ENCODE measurements around the gene GABRA5. TPM values are rescaled to one million over a fixed set of nuclear protein-coding genes. Genes with fewer than 3 reads are reported as not detected.

Gene GABRA5
- total and polyA plus RNA-seq, 10 of the 15 experiments (the other 5 are each of a cell fraction or from before 2014, with no cell fraction given): 0.10 TPM; not detected in 9

DNA sequence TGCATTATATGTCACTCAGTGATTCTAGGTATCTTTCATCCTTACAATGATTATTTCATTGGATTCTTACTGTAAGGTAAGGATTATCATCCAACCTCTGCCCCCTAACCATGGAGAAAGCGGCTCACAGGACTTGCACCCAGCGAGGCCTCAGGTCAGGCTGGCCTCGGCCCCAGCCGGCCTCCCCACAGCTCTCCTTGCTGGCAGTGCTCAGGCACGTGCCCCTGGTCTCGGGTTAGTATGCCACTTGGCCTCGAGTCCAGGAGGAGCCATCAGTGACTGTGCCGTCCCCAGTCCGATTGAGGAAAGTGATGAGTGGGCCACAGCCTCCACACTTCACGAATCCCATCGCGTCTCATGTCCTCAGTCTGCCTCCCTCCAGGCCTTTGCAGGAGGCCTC, 68.5 kb downstream of the GABRA5 start (continued):
- TF ChIP-seq ETV6 (conservative IDR thresholded peaks at IDR 0.05 in 1 of 2, IDR thresholded peaks at IDR 0.05 in 1 of 2; ENCODE audit: borderline replicate concordance in 1 of 2, low read depth in 1 of 2): no peak
- no peak for TF ChIP-seq ZNF207 (IDR thresholded peaks at IDR 0.05; ENCODE audit: borderline replicate concordance)
- TF ChIP-seq, protein P1, sequence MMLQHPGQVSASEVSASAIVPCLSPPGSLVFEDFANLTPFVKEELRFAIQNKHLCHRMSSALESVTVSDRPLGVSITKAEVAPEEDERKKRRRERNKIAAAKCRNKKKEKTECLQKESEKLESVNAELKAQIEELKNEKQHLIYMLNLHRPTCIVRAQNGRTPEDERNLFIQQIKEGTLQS (IDR thresholded peaks at IDR 0.05; ENCODE audit: borderline replicate concordance, extremely low read depth, low read depth, low read length): no peak
- no peak for TF ChIP-seq RFX5 (IDR thresholded peaks at IDR 0.05; ENCODE audit: low read depth, low read length)
- TF ChIP-seq SREBF2 (IDR thresholded peaks at IDR 0.05; ENCODE audit: low read length): no peak
- no peak for TF ChIP-seq GATAD2B (conservative IDR thresholded peaks at IDR 0.05; ENCODE audit: low read depth)
- TF ChIP-seq SUZ12 (IDR thresholded peaks at IDR 0.05; ENCODE audit: unreplicated experiment): no peak
- no peak for TF ChIP-seq RUNX3 (IDR thresholded peaks at IDR 0.05; ENCODE audit: low read length)

DNA sequence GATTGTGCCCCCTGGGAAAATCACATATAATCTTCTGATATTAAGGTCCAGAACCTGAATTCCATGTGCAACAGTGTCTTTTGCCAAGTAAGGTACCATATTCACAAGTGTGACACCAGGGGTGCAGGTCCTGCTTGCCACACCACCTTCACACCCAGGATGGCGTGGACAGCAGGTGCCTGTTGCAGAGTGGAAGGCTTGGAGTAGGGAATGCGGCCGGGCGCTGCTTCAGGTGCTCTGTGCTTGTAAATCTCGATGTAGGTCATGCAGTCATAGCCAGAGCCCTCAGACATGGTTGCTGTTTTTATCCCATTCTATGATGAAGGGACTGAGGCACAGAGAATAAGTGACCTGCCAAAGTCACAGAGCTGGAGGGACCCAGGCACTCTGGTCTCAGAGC, 69.6 kb downstream of the GABRA5 start:
- Histone ChIP-seq H3K4me3 (no peak overlapping the region), H3K4me1 (ENCODE audit: control insufficient read depth, insufficient read depth, low read length) (no peaks in the 10 kb centered on the region), H3K4me2 (ENCODE audit: control insufficient read depth, insufficient read depth) (no peak overlapping the region), H4K20me1 (ENCODE audit: control insufficient read depth, insufficient read depth) (no peaks in the 10 kb centered on the region), H3K36me3 (ENCODE audit: control insufficient read depth in 2 of 2, insufficient read depth in 2 of 2, low read length in 1 of 2) (no peaks in the 10 kb centered on the region), H3K79me2 (ENCODE audit: control insufficient read depth, insufficient read depth, low read length) (no peaks in the 10 kb centered on the region), H2AFZ (ENCODE audit: control insufficient read depth, low read depth, low read length) (no peak overlapping the region), H3K9ac (ENCODE audit: control insufficient read depth, insufficient read depth, low read length) (no peak overlapping the region), H3K27ac (ENCODE audit: control insufficient read depth, insufficient read depth) (no peak overlapping the region), H3K27me3 (replicated peaks in 1 of 2; ENCODE audit: control insufficient read depth in 2 of 2, insufficient read depth in 2 of 2, low read length in 1 of 2) (no peaks in the 10 kb centered on the region), H3K9me3 (replicated peaks; ENCODE audit: control insufficient read depth, insufficient read depth, low read length) (peaks cover 1% of the 10 kb centered on the region; the same call in 2 of the 3 replicates)
- in situ Hi-C loops (cut with MboI) (no loop called here), intact Hi-C loops (cut with micrococcal nuclease; ENCODE audit: unreplicated experiment) (no loop called here)
- no TSS peak for BruUV-seq (replicated peaks)
- ChIA-PET SMC1A (ENCODE audit: uncharacterized antibody, unreplicated experiment) (no interaction called here), RAD21 (ENCODE audit: unreplicated experiment) (no interaction called here), CTCF (no interaction called here), POLR2A (no interaction called here)
- DNase-seq (ENCODE audit: low read depth, low spot score) (no peak), FAIRE-seq (no peak), ATAC-seq (no peak)
- 26% methylated on average over 5 of the region's 5 CpGs for WGBS (ENCODE audit: insufficient coverage, insufficient replicate concordance, low lambda C conversion rate, missing lambda C conversion rate)
- no peak for TF ChIP-seq BCL11A (IDR thresholded peaks at IDR 0.05; ENCODE audit: low read depth, low read length)
- TF ChIP-seq, protein P2, sequence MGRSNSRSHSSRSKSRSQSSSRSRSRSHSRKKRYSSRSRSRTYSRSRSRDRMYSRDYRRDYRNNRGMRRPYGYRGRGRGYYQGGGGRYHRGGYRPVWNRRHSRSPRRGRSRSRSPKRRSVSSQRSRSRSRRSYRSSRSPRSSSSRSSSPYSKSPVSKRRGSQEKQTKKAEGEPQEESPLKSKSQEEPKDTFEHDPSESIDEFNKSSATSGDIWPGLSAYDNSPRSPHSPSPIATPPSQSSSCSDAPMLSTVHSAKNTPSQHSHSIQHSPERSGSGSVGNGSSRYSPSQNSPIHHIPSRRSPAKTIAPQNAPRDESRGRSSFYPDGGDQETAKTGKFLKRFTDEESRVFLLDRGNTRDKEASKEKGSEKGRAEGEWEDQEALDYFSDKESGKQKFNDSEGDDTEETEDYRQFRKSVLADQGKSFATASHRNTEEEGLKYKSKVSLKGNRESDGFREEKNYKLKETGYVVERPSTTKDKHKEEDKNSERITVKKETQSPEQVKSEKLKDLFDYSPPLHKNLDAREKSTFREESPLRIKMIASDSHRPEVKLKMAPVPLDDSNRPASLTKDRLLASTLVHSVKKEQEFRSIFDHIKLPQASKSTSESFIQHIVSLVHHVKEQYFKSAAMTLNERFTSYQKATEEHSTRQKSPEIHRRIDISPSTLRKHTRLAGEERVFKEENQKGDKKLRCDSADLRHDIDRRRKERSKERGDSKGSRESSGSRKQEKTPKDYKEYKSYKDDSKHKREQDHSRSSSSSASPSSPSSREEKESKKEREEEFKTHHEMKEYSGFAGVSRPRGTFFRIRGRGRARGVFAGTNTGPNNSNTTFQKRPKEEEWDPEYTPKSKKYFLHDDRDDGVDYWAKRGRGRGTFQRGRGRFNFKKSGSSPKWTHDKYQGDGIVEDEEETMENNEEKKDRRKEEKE (IDR thresholded peaks at IDR 0.05): no peak
- TF ChIP-seq TARDBP (IDR thresholded peaks at IDR 0.05; ENCODE audit: borderline replicate concordance): no peak
- TF ChIP-seq SMARCA5 (IDR thresholded peaks at IDR 0.05): no peak
- TF ChIP-seq MEF2B (IDR thresholded peaks at IDR 0.05; ENCODE audit: partially characterized antibody, poor library complexity, severe bottlenecking): no peak
- TF ChIP-seq NFYB (IDR thresholded peaks at IDR 0.05; ENCODE audit: insufficient read depth, low read depth, low read length): no peak
- TF ChIP-seq, protein P3, sequence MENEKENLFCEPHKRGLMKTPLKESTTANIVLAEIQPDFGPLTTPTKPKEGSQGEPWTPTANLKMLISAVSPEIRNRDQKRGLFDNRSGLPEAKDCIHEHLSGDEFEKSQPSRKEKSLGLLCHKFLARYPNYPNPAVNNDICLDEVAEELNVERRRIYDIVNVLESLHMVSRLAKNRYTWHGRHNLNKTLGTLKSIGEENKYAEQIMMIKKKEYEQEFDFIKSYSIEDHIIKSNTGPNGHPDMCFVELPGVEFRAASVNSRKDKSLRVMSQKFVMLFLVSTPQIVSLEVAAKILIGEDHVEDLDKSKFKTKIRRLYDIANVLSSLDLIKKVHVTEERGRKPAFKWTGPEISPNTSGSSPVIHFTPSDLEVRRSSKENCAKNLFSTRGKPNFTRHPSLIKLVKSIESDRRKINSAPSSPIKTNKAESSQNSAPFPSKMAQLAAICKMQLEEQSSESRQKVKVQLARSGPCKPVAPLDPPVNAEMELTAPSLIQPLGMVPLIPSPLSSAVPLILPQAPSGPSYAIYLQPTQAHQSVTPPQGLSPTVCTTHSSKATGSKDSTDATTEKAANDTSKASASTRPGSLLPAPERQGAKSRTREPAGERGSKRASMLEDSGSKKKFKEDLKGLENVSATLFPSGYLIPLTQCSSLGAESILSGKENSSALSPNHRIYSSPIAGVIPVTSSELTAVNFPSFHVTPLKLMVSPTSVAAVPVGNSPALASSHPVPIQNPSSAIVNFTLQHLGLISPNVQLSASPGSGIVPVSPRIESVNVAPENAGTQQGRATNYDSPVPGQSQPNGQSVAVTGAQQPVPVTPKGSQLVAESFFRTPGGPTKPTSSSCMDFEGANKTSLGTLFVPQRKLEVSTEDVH (IDR thresholded peaks at IDR 0.05; ENCODE audit: low read depth, partially characterized antibody): no peak
- TF ChIP-seq POLR2A (IDR thresholded peaks at IDR 0.05; ENCODE audit: low read depth, low read length): no peak

Measured in GM12878 (cell line).